Measurements from ENCODE around the gene FAM83G.

The FAM83G gene

DNA sequence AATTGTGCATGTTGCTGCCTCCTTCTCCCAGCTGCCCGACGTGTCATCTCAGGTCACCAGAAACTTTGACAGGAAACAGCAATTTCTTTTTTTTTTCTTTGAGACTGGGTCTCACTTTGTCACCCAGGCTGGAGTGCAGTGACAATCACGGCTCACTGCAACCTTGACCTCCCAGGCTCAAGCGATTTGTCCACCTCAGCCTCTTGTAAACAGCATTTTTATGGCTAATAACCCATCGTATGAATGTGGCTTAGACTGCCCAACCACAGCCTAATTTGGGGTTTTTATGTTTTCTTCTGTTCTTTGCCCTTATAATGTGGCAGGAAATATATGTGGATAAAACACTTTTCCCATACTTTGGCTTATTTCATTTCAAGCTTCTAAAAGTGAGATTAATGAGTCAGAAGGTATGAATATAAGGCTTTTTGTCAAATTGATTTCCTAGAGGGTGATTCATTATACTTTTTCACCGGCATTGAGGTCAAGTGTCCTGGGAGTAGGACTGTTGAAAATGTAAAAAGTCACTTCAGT lies 83.6 kb downstream of the FAM83G start:
- TF ChIP-seq Cebpa-rat (IDR thresholded peaks at IDR 0.05): no peak
- Histone ChIP-seq H4K20me1 (no peaks in the 10 kb centered on the region), H3K9ac (peak overlapping the region; percentile 42; the same call in 1 of the 2 replicates), H3K27ac (peak overlapping the region; percentile 51), H3K27me3 (no peaks in the 10 kb centered on the region), H3K36me3 (peaks cover 59% of the 10 kb centered on the region), H3K4me1 (peaks cover 58% of the 10 kb centered on the region), H3K9me3 (no peaks in the 10 kb centered on the region), H3K4me3 (no peak overlapping the region), H3K4me2 (peak overlapping the region; percentile 78)

DNA sequence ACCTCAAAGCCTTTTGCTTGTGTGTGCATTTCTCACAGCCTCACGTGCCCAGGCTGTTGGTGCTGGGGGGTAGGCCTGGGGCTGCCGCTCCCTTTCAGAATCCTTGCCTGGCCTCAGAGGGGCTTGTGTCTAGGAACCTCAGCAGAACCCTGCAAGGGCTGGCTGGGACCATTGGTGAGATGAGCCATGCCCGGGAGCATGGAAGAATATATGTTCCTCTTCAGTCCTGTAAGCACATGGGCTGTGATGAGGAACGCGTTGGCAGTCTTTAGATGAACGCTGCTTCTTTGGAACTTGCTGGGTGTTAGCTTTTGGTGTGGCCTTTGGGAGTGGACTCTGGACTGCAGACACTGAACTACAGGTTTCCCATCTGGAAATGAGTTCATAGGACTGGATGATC lies 84.6 kb downstream of the FAM83G start:
- Histone ChIP-seq H4K20me1 (no peaks in the 10 kb centered on the region), H3K9me3 (no peaks in the 10 kb centered on the region), H3K27ac (peak overlapping the region; percentile 63), H3K9ac (no peak overlapping the region; the same call in 1 of the 2 replicates), H3K4me2 (peak overlapping the region; percentile 43), H3K4me1 (peaks cover 68% of the 10 kb centered on the region), H3K4me3 (no peak overlapping the region), H3K36me3 (peaks cover 59% of the 10 kb centered on the region), H3K27me3 (no peaks in the 10 kb centered on the region)
- TF ChIP-seq Cebpa-rat (IDR thresholded peaks at IDR 0.05): no peak

Data from BLaER1 (cell line).